ENCODE data around the gene STAT3.
"Not testable (repeated sequence)": the region's sequence is repeated elsewhere in the genome, so short reads cannot be mapped to it uniquely, and the experiment has no call there.

Gene STAT3

GRCh38 chr17:42421507-42422338 is 33.5 kb upstream of the STAT3 start:
- Histone ChIP-seq H3K36me3 (ENCODE audit: control insufficient read depth, insufficient read depth, low read length) (no peaks in the 10 kb centered on the region), H3K9me3 (ENCODE audit: control insufficient read depth, low read length) (no peaks in the 10 kb centered on the region), H3K27me3 (ENCODE audit: control insufficient read depth, insufficient read depth, low read length, poor library complexity, severe bottlenecking) (peaks cover 40% of the 10 kb centered on the region), H3K4me1 (ENCODE audit: control insufficient read depth, insufficient read depth, low read length) (peaks cover 6% of the 10 kb centered on the region), H3K27ac (ENCODE audit: insufficient read depth, low read depth, low read length, poor library complexity, severe bottlenecking) (no peak overlapping the region), H3K4me3 (ENCODE audit: insufficient read depth, low read depth, low read length) (peak overlapping the region; percentile 59)
- WGBS, 2 experiments = 1% methylated on average over 59 of the region's 59 CpGs

GRCh38 chr17:42421136-42421506 is 32.9 kb upstream of the STAT3 start:
- Histone ChIP-seq H3K9me3 (ENCODE audit: control insufficient read depth, low read length) (no peaks in the 10 kb centered on the region), H3K36me3 (ENCODE audit: control insufficient read depth, insufficient read depth, low read length) (no peaks in the 10 kb centered on the region), H3K27me3 (ENCODE audit: control insufficient read depth, insufficient read depth, low read length, poor library complexity, severe bottlenecking) (peaks cover 40% of the 10 kb centered on the region), H3K27ac (ENCODE audit: insufficient read depth, low read depth, low read length, poor library complexity, severe bottlenecking) (no peak overlapping the region), H3K4me3 (ENCODE audit: insufficient read depth, low read depth, low read length) (peak overlapping the region; percentile 59), H3K4me1 (ENCODE audit: control insufficient read depth, insufficient read depth, low read length) (peaks cover 6% of the 10 kb centered on the region)
- WGBS, 2 experiments = 35 to 46% methylated on average over 6 of the region's 6 CpGs

- not testable (repeated sequence) for H3K27ac ChIP-seq (ENCODE audit: insufficient read depth, low read depth, low read length, poor library complexity, severe bottlenecking); H3K4me1 ChIP-seq (ENCODE audit: control insufficient read depth, insufficient read depth, low read length)
- 96% methylated on average over 3 to 5 of the region's 5 CpGs for WGBS, 2 experiments
Observed at GRCh38 chr17:42417981-42418380, 29.7 kb upstream of the STAT3 start.

GRCh38 chr17:42414704-42415409 is 26.6 kb upstream of the STAT3 start:
- Histone ChIP-seq H3K4me3 (ENCODE audit: insufficient read depth, low read depth, low read length) (no peak overlapping the region), H3K9me3 (ENCODE audit: control insufficient read depth, low read length) (no peaks in the 10 kb centered on the region), H3K27ac (ENCODE audit: insufficient read depth, low read depth, low read length, poor library complexity, severe bottlenecking) (no peak overlapping the region), H3K27me3 (ENCODE audit: control insufficient read depth, insufficient read depth, low read length, poor library complexity, severe bottlenecking) (no peaks in the 10 kb centered on the region), H3K36me3 (ENCODE audit: control insufficient read depth, insufficient read depth, low read length) (no peaks in the 10 kb centered on the region), H3K4me1 (ENCODE audit: control insufficient read depth, insufficient read depth, low read length) (peaks cover 4% of the 10 kb centered on the region)
- 67 to 70% methylated on average over 7 of the region's 7 CpGs for WGBS, 2 experiments

More at GRCh38 chr17:42417981-42418380, 29.7 kb upstream of the STAT3 start:
- H3K27me3 ChIP-seq (ENCODE audit: control insufficient read depth, insufficient read depth, low read length, poor library complexity, severe bottlenecking) = peaks cover 31% of the 10 kb centered on the region
- not testable (repeated sequence) for H3K4me3 ChIP-seq (ENCODE audit: insufficient read depth, low read depth, low read length); H3K36me3 ChIP-seq (ENCODE audit: control insufficient read depth, insufficient read depth, low read length); H3K9me3 ChIP-seq (ENCODE audit: control insufficient read depth, low read length)

- H3K36me3 ChIP-seq (ENCODE audit: control insufficient read depth, insufficient read depth, low read length) = no peaks in the 10 kb centered on the region
- no peak overlapping the region for H3K27ac ChIP-seq (ENCODE audit: insufficient read depth, low read depth, low read length, poor library complexity, severe bottlenecking)
- H3K27me3 ChIP-seq (ENCODE audit: control insufficient read depth, insufficient read depth, low read length, poor library complexity, severe bottlenecking) = no peaks in the 10 kb centered on the region
- 90 to 91% methylated on average over 3 of the region's 3 CpGs for WGBS, 2 experiments
- H3K4me3 ChIP-seq (ENCODE audit: insufficient read depth, low read depth, low read length) = no peak overlapping the region
- no peaks in the 10 kb centered on the region for H3K9me3 ChIP-seq (ENCODE audit: control insufficient read depth, low read length)
- peaks cover 4% of the 10 kb centered on the region for H3K4me1 ChIP-seq (ENCODE audit: control insufficient read depth, insufficient read depth, low read length)
Observed at GRCh38 chr17:42413464-42414040, 25.3 kb upstream of the STAT3 start.

GRCh38 chr17:42411905-42412679 is 23.9 kb upstream of the STAT3 start:
- Histone ChIP-seq H3K27ac (ENCODE audit: insufficient read depth, low read depth, low read length, poor library complexity, severe bottlenecking) (no peak overlapping the region), H3K36me3 (ENCODE audit: control insufficient read depth, insufficient read depth, low read length) (no peaks in the 10 kb centered on the region), H3K4me3 (ENCODE audit: insufficient read depth, low read depth, low read length) (no peak overlapping the region), H3K27me3 (ENCODE audit: control insufficient read depth, insufficient read depth, low read length, poor library complexity, severe bottlenecking) (no peaks in the 10 kb centered on the region), H3K4me1 (ENCODE audit: control insufficient read depth, insufficient read depth, low read length) (peaks cover 12% of the 10 kb centered on the region), H3K9me3 (ENCODE audit: control insufficient read depth, low read length) (no peaks in the 10 kb centered on the region)
- WGBS, 2 experiments = 97% methylated on average over 10 to 11 of the region's 11 CpGs

GRCh38 chr17:42411361-42411760 is 23.1 kb upstream of the STAT3 start:
- WGBS, 2 experiments = 89 to 97% methylated on average over 4 of the region's 4 CpGs
- peaks cover 12% of the 10 kb centered on the region for H3K4me1 ChIP-seq (ENCODE audit: control insufficient read depth, insufficient read depth, low read length)

GRCh38 chr17:42410319-42410685 is 22.1 kb upstream of the STAT3 start:
- no peak overlapping the region for H3K4me3 ChIP-seq (ENCODE audit: insufficient read depth, low read depth, low read length)
- H3K4me1 ChIP-seq (ENCODE audit: control insufficient read depth, insufficient read depth, low read length) = peaks cover 12% of the 10 kb centered on the region
- no peaks in the 10 kb centered on the region for H3K9me3 ChIP-seq (ENCODE audit: control insufficient read depth, low read length)
- H3K27me3 ChIP-seq (ENCODE audit: control insufficient read depth, insufficient read depth, low read length, poor library complexity, severe bottlenecking) = no peaks in the 10 kb centered on the region
- 92 to 93% methylated on average over 5 of the region's 5 CpGs for WGBS, 2 experiments
- no peak overlapping the region for H3K27ac ChIP-seq (ENCODE audit: insufficient read depth, low read depth, low read length, poor library complexity, severe bottlenecking)
- no peaks in the 10 kb centered on the region for H3K36me3 ChIP-seq (ENCODE audit: control insufficient read depth, insufficient read depth, low read length)

More at GRCh38 chr17:42411361-42411760, 23.1 kb upstream of the STAT3 start:
- Histone ChIP-seq H3K27me3 (ENCODE audit: control insufficient read depth, insufficient read depth, low read length, poor library complexity, severe bottlenecking) (no peaks in the 10 kb centered on the region), H3K9me3 (ENCODE audit: control insufficient read depth, low read length) (no peaks in the 10 kb centered on the region), H3K36me3 (ENCODE audit: control insufficient read depth, insufficient read depth, low read length) (no peaks in the 10 kb centered on the region), H3K4me3 (ENCODE audit: insufficient read depth, low read depth, low read length) (no peak overlapping the region), H3K27ac (ENCODE audit: insufficient read depth, low read depth, low read length, poor library complexity, severe bottlenecking) (no peak overlapping the region)

GRCh38 chr17:42409523-42410318 is 21.5 kb upstream of the STAT3 start:
- H3K27ac ChIP-seq (ENCODE audit: insufficient read depth, low read depth, low read length, poor library complexity, severe bottlenecking) = no peak overlapping the region
- WGBS, 2 experiments = 90 to 92% methylated on average over 3 of the region's 5 CpGs
- H3K27me3 ChIP-seq (ENCODE audit: control insufficient read depth, insufficient read depth, low read length, poor library complexity, severe bottlenecking) = no peaks in the 10 kb centered on the region
- no peaks in the 10 kb centered on the region for H3K9me3 ChIP-seq (ENCODE audit: control insufficient read depth, low read length)
- H3K36me3 ChIP-seq (ENCODE audit: control insufficient read depth, insufficient read depth, low read length) = no peaks in the 10 kb centered on the region
- no peak overlapping the region for H3K4me3 ChIP-seq (ENCODE audit: insufficient read depth, low read depth, low read length)
- peaks cover 8% of the 10 kb centered on the region for H3K4me1 ChIP-seq (ENCODE audit: control insufficient read depth, insufficient read depth, low read length)
